Activated CD8-positive, alpha-beta T cell treated with anti-CD3 and anti-CD28 coated beads for 36 hours (primary cell): Measurements from ENCODE around the gene FAM13A. TPM values are rescaled to one million over a fixed set of nuclear protein-coding genes. Genes with fewer than 3 reads are reported as not detected.

Source experiments
- ATAC-seq: fragments of 200-7000 bp; cut with Tn5 transposase; one replicate; pipeline ENCODE4 v1.10.0; 2021; ENCODE audit warnings: mild to moderate bottlenecking, moderate library complexity
- CTCF ChIA-PET: fragments of 350-600 bp; sonication (Branson Sonifier 250); formaldehyde crosslinking; loops from one replicate; lab custom pipeline; 2021; ENCODE audit warnings: antibody characterized with exemption; lab: Charles Lee
- POLR2A ChIA-PET: fragments of 350-600 bp; sonication (Branson Sonifier 250); formaldehyde crosslinking; loops from one replicate; lab custom pipeline; 2021; ENCODE audit warnings: antibody characterized with exemption; lab: Charles Lee
- DNase-seq: peaks from one replicate; pipeline ENCODE4 v3.0.0-alpha.2; 2020
- H3K27ac Mint-ChIP-seq: one replicate; pipeline ENCODE4 v1.8.0; 2021; ENCODE audit warnings: mild to moderate bottlenecking, mixed read lengths
- H3K27me3 Mint-ChIP-seq: one replicate; pipeline ENCODE4 v1.8.0; 2021; ENCODE audit warnings: mixed read lengths
- H3K36me3 Mint-ChIP-seq: one replicate; pipeline ENCODE4 v1.8.0; 2021; ENCODE audit warnings: low read depth, mixed read lengths
- H3K4me1 Mint-ChIP-seq: one replicate; pipeline ENCODE4 v1.8.0; 2021; ENCODE audit warnings: low read depth, mixed read lengths
- H3K4me3 Mint-ChIP-seq: one replicate; pipeline ENCODE4 v1.8.0; 2021; ENCODE audit warnings: mild to moderate bottlenecking, moderate library complexity, mixed read lengths
- H3K9me3 Mint-ChIP-seq: one replicate; pipeline ENCODE4 v1.8.0; 2021; ENCODE audit warnings: mixed read lengths
- intact Hi-C: fragments of 100-400 bp; cut with micrococcal nuclease; formaldehyde crosslinking; loops from one replicate; pipeline ENCODE4 v1.10.0; 2022
- total RNA-seq, 2 experiments: library from RNA; stranded (reverse); gene quantifications; one replicate each; pipeline ENCODE4 v1.2.3, GENCODE V29; 2021
- TF ChIP-seq, protein P1 (sequence below): fragments of 200-600 bp; IDR thresholded peaks from one replicate; pipeline ENCODE4 v1.8.0; 2022; ENCODE audit warnings: antibody characterized with exemption, mild to moderate bottlenecking

FAM13A gene
- total RNA-seq, 2 experiments from 2014 or later, result 4.5 to 6.0 TPM

DNA sequence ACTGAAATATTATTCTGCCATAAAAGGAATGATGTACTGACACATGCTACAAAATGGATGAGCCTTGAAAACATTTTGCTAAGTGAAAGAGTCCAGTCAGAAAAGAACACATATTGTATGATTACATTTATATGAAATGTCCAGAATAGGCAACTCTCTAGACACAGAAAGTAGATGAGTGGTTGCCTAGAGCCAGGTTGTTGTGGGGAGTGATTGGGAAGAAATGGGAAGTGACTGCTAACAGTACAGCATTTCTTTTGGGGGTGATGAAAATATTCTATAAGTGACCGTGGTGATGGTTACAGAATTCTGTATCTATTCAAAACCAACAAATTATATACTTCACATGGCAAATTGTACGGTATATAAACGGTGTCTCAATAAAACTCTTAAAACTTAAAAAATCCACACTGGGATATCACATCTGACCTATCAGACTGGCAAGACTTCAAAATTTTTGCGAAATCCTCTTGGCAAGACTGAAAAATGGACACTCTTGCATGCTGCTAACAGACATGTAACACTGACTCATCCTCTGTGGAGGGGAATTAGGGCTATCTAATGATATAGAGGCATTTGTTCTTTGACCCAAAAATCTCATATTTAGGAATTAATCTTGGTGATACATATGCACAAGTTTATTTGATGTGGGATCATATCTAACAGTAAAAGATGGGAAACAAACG, 71.8 kb downstream of the FAM13A start:
- DNase-seq (no peak), ATAC-seq (no peak)
- TF ChIP-seq, protein P1, sequence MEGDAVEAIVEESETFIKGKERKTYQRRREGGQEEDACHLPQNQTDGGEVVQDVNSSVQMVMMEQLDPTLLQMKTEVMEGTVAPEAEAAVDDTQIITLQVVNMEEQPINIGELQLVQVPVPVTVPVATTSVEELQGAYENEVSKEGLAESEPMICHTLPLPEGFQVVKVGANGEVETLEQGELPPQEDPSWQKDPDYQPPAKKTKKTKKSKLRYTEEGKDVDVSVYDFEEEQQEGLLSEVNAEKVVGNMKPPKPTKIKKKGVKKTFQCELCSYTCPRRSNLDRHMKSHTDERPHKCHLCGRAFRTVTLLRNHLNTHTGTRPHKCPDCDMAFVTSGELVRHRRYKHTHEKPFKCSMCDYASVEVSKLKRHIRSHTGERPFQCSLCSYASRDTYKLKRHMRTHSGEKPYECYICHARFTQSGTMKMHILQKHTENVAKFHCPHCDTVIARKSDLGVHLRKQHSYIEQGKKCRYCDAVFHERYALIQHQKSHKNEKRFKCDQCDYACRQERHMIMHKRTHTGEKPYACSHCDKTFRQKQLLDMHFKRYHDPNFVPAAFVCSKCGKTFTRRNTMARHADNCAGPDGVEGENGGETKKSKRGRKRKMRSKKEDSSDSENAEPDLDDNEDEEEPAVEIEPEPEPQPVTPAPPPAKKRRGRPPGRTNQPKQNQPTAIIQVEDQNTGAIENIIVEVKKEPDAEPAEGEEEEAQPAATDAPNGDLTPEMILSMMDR, result no peak
- Mint-ChIP-seq H3K4me3 (no peak overlapping the region), H3K4me1 (no peaks in the 10 kb centered on the region), H3K36me3 (no peaks in the 10 kb centered on the region), H3K27ac (no peak overlapping the region), H3K27me3 (no peaks in the 10 kb centered on the region), H3K9me3 (no peaks in the 10 kb centered on the region)
- POLR2A ChIA-PET, result no interaction called here
- CTCF ChIA-PET, result no interaction called here
- intact Hi-C loops, result no loop called here

DNA sequence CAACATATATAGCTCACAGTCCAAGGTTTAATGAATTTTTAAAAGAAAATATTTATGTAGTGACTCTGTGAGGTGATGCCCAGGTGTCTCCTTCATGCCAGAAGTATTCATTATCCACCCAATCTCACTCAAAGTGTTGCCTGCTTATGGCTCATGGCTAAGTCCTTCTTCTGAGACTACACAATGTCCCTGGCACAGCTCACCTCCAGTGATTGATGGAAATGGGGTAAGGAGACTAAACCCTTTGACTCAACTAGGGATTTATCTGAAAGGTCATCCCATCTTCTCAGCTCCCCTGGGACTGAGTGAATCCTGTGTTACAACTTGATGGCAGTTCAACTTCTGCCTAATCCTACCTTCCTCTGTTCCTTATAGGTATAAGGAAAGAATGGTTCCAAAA, 74.2 kb downstream of the FAM13A start:
- intact Hi-C loops, result no loop called here
- Mint-ChIP-seq H3K4me1 (no peaks in the 10 kb centered on the region), H3K4me3 (no peak overlapping the region), H3K27ac (no peak overlapping the region), H3K9me3 (no peaks in the 10 kb centered on the region), H3K36me3 (no peaks in the 10 kb centered on the region), H3K27me3 (no peaks in the 10 kb centered on the region)
- ChIA-PET POLR2A (no interaction called here), CTCF (no interaction called here)
- DNase-seq, result no peak
- no peak for ATAC-seq
- TF ChIP-seq, protein P1, result no peak

DNA sequence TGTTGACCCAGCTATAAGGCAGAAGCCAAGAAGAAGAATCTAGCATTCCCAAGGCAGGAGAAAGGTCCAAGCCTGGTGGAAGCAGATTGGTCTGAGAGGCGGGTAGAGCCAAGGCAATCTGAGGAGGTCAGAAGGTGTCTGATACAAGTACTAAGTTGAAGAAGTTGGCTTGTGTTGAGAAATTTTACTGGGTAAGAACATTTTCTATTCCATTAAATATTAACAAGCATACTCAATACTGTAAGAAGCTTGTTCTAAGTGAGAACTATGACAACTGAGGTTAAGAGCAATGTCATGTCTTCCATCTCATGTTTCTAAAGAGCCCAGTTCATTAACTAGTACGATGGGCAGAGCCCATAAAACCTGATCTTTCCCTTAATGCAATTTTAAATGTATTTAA, 75.0 kb downstream of the FAM13A start:
- no peaks in the 10 kb centered on the region for H3K36me3 Mint-ChIP-seq
- no peaks in the 10 kb centered on the region for H3K4me1 Mint-ChIP-seq
- intact Hi-C loops, result no loop called here
- H3K4me3 Mint-ChIP-seq, result no peak overlapping the region
- TF ChIP-seq, protein P1, result no peak
- no peak for DNase-seq
- ATAC-seq, result no peak
- H3K27me3 Mint-ChIP-seq, result no peaks in the 10 kb centered on the region
- CTCF ChIA-PET, result no interaction called here
- no peak overlapping the region for H3K27ac Mint-ChIP-seq
- POLR2A ChIA-PET, result no interaction called here
- no peaks in the 10 kb centered on the region for H3K9me3 Mint-ChIP-seq

DNA sequence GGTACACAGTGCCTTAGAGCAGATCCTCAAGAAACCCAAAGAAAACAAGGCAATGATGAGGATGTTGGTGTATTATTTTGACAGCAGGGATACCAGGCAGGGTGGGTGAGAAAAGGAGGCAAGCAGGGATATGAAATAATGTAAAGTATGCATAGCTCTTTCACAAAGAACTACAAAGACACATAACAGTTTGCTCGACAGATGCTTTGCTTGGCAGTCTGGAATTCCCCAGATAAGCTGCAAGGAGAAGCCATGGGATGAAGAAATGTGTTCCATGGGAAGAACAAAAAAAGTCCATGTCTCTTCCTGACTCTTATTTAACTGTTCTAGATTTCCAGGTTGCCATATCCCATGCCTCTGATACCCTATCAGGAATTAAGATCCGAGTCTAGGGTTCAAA, 75.4 kb downstream of the FAM13A start:
- H3K4me1 Mint-ChIP-seq, result no peaks in the 10 kb centered on the region
- CTCF ChIA-PET, result no interaction called here
- H3K9me3 Mint-ChIP-seq, result no peaks in the 10 kb centered on the region
- no peak for ATAC-seq
- H3K36me3 Mint-ChIP-seq, result no peaks in the 10 kb centered on the region
- intact Hi-C loops, result no loop called here
- no peaks in the 10 kb centered on the region for H3K27me3 Mint-ChIP-seq
- no peak for DNase-seq
- H3K4me3 Mint-ChIP-seq, result no peak overlapping the region
- TF ChIP-seq, protein P1, result no peak
- POLR2A ChIA-PET, result no interaction called here
- H3K27ac Mint-ChIP-seq, result no peak overlapping the region

DNA sequence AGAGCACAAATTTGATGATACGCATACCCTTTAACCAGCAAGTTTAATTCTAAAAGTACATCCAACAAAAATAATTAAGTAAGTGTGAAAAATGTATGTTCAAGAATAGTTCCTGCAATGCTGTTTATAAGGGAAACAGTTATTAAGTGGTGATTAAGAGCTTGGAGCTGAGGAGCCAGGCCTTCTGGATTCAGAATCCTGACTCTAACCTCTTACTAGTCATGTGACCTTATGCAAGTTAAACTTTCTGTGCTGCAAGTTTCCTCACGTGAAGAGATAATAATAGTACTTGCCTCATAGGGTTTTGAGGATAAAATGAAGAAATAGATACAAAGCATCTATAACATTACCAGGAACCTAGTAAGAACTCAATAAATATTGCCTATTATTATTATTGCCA, 77.7 kb downstream of the FAM13A start:
- Mint-ChIP-seq H3K4me3 (no peak overlapping the region), H3K9me3 (no peaks in the 10 kb centered on the region), H3K27me3 (peaks cover 2% of the 10 kb centered on the region), H3K27ac (no peak overlapping the region), H3K4me1 (no peaks in the 10 kb centered on the region), H3K36me3 (no peaks in the 10 kb centered on the region)
- ATAC-seq (no peak), DNase-seq (no peak)
- CTCF ChIA-PET, result interaction anchor here (0.7 kb wide), 1 partner anchor 10 kb away, joined by 6 read pairs; no protein-coding TSS in a partner anchor
- POLR2A ChIA-PET, result interaction anchor here (0.6 kb wide), 1 partner anchor 11 kb away, joined by 3 read pairs; no protein-coding TSS in a partner anchor
- TF ChIP-seq, protein P1, result no peak
- intact Hi-C loops, result no loop called here
